ENCODE measurements around the gene ACER2.
"Not testable (repeated sequence)": the region's sequence is repeated elsewhere in the genome, so short reads cannot be mapped to it uniquely, and the experiment has no call there.

ACER2 gene

GRCh38 chr9:19408693-19409400 is at the start of gene ACER2:
Gene ACER2 (plus strand): TSS chr9:19409009. CDS start chr9:19409085, 76 bp downstream.
- DNase-seq (ENCODE audit: low read depth in 2 of 2) = peak; percentile 89 to 92

- no peak for DNase-seq (ENCODE audit: low read depth in 2 of 2)
Measured at GRCh38 chr9:19369107-19369506, 39.7 kb upstream of the ACER2 start.

- DNase-seq (ENCODE audit: low read depth in 2 of 2) = no peak
Measured at GRCh38 chr9:19371942-19372341, 36.9 kb upstream of the ACER2 start.

DNA sequence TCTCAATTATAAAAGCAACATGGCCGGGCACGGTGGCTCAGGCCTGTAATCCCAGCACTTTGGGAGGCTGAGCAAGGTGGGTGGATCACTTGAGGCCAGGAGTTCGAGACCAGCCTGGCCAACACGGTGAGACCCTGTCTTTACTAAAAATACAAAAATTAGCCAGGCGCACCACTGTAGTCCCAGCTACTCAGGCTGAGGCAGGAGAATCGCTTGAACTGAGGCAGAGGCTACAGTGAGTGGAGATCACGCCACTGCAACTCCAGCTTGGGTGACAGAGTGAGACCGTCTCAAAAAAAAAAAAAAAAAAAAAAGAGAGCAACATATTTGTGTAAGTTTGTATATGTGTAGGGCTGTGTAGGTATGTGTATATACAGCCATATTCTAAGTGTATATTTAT is 36.2 kb upstream of the ACER2 start:
- DNase-seq (ENCODE audit: low read depth in 2 of 2) = no peak

GRCh38 chr9:19373527-19373926 is 35.3 kb upstream of the ACER2 start:
- DNase-seq (ENCODE audit: low read depth in 2 of 2) = no peak

DNA sequence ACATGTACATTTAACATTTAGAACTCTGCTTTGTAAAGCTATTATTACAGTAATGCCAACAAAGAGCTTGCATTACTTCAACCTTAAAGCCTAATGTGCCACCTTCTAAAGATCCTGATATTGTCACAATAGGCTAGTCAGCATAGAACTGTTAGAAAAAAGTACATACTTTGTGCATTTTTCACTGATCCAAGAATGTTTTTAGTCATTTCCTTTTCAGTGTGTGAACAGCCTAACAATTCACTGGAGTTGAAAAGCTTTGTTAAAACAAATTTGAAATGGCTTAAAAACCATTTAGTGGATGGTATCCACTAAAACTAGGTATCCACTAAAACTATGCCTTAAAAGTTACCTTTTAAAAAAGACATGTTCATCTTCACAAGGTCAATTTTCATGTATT is 33.3 kb upstream of the ACER2 start:
- DNase-seq (ENCODE audit: low read depth in 2 of 2) = no peak

GRCh38 chr9:19376931-19377330 is 31.9 kb upstream of the ACER2 start:
- no peak for DNase-seq (ENCODE audit: low read depth in 2 of 2)

- no peak for DNase-seq (ENCODE audit: low read depth in 2 of 2)
Measured at GRCh38 chr9:19378164-19378563, 30.6 kb upstream of the ACER2 start.

- DNase-seq (ENCODE audit: low read depth in 2 of 2) = no peak
Measured at GRCh38 chr9:19378647-19379046, 30.2 kb upstream of the ACER2 start.

DNA sequence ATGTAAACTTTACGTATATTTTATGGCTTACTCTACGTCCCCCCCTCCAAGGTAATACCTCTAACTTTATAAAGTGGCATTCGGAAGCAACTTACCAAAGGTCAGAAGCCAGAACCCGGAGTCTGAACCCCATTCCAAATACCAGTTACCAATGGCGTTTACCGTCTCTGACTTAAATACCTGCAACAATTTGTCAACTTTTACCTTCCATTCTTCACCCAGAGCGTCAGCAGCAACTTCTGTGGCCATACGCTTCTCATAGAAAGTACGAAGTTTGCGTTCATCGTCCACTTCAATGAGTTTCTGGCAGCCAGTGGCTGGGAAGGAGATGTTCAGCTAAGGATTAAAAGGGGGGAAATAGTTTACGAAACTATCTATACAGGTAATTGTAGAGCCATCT is 29.5 kb upstream of the ACER2 start:
- no peak for DNase-seq (ENCODE audit: low read depth in 2 of 2)

DNA sequence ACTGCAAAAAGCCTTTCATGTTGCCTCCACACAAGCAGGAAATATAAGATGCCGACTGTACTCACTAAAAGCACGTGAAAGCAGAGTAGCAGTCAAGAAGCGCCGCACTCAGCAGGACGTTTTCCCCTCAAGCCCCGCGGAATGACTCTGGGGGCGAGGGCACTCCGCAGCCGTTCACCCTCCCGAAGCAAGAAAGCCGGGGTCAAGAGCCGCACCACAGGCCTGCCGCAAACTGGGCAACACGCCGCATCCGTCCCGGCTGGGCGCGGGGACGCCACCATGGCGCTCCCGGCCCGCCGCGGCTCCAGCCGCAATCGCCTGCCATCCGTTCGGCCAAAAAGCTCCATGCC is 29.1 kb upstream of the ACER2 start:
- DNase-seq (ENCODE audit: low read depth in 2 of 2) = no peak

- no peak for DNase-seq (ENCODE audit: low read depth in 2 of 2)
Measured at GRCh38 chr9:19380826-19381075, 28.1 kb upstream of the ACER2 start.

- no peak for DNase-seq (ENCODE audit: low read depth in 2 of 2)
Measured at GRCh38 chr9:19381656-19382055, 27.2 kb upstream of the ACER2 start.

GRCh38 chr9:19385212-19385611 is 23.6 kb upstream of the ACER2 start:
- not testable (repeated sequence) for DNase-seq (ENCODE audit: low read depth in 2 of 2)

DNA sequence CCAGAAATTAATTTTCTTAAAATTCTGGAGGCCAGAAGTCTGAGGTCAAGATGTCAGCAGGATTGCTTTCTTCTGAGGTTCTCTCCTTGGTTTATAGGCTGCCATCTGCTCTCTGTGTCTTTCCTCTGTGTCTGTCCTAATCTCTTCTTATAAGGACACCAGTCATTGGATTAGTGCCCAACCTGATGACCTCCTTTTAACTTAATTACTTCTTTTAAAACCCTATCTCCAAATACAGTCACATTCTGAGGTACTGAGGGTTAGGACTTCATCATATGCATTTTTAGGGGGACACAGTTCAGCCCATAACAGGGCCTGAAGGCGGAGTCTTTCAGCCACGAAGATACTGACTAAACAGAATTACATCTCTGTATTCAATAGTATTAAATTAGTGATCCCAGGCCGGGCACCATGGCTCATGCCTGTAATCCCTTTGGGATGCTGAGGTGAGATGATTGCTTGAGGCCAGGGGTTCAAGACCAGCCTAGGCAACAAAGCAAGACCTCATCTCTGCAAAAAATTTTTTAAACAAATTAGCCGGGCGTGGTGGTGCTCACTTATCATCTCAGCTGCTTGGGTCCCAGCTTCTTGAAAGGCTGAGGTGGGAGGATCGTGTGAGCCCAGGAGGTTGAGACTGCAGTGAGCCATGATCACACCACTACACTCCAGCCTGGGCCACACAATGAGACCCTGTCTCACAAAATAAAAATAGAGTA is 22.9 kb upstream of the ACER2 start:
- no peak for DNase-seq (ENCODE audit: low read depth in 2 of 2)

GRCh38 chr9:19386502-19387044 is 22.2 kb upstream of the ACER2 start:
- no peak for DNase-seq (ENCODE audit: low read depth in 2 of 2)

DNA sequence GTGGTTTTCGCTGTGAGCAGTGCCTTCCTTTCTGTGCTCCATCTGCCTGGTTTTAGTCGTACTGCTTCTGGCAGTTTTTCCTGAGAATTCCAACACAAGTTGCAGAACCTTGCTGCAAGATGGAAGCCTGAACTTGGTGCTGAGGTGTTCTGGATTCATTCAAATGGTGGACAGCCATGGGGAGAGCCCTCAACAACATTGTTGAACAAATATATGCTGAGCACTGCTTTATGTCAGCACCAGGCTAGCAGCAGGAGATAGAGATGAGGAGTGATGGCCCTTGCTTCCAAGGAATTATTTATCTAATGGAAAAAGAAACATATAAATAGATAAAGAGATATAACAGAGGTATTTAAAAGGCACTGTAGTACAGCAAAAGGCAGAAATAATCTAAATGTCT is 21.5 kb upstream of the ACER2 start:
- no peak for DNase-seq (ENCODE audit: low read depth in 2 of 2)

DNA sequence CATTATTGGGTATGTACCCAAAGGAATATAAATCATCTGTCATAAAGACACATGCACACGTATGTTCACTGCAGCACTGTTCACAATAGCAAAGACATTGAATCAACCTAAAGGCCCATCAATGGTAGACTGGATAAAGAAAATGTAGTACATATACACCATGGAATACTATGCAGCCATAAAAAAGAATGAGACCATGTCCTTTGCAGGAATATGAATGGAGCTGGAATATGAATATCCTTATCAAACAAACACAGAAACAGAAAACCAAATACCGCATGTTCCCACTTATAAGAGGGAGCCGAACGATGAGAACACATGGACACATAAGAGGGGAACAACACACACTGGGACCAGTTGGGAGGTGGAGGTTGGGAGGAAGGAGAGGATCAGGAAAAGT is 19.3 kb upstream of the ACER2 start:
- DNase-seq (ENCODE audit: low read depth in 2 of 2) = not testable (repeated sequence)

DNA sequence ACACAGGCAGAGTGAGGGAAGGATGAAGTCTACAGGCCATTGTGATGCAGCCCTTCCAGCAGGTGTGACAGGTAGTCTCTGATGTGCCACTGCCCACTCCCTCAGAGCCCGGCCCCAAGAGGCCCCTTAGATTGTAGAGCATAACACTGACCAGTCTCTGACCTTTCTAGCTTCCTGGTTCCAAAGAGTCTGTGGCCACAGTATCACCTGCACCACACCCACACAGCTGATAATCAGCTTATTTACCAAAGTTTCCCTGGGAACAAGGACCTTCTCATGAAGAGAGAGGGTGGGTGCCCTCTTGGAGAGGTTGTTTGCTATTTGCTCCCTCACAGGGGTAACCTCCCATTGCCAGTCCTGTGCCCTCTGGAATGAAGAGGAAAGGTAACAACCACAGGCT is 11.0 kb upstream of the ACER2 start:
- DNase-seq (ENCODE audit: low read depth in 2 of 2) = no peak

- not testable (repeated sequence) for DNase-seq (ENCODE audit: low read depth in 2 of 2)
Measured at GRCh38 chr9:19403231-19403630, 5.6 kb upstream of the ACER2 start.

DNA sequence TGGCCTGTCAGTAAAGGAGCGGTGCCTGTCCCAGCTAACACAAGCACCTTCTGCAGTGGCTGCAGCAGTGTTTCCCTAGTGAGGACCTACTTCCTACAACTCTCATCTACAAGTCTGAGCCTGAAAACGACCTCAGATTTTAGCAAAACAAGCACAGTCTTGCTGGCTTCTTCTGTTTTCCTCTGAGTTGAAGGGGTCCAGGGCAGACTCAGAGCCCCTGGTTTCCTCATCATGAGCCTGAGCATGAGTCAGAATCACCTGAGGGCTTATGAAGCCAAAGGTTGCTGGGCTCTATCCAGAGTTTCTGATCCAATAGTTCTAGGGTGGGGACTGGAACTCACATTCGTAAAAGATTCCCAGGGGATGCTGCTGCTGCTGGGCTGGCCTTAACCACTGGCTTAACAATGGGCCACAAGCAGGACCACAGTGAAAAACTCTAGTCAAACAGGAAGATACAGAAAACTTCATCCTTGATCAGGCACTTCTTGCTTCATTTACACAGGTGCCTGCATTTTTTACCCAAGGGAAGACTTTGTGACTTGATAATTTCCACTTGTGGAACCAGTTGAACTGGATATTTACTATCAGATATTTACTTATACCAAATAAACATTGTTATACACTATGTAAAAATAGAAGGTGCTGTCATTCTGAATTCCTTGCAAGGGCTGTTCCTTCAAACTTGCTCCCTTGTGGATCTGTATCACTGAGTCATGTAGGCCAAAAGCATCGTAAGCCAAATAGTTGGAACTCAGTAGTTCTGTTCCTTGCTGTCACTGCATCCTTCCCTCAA is 4.3 kb upstream of the ACER2 start:
- no peak for DNase-seq (ENCODE audit: low read depth in 2 of 2)

DNA sequence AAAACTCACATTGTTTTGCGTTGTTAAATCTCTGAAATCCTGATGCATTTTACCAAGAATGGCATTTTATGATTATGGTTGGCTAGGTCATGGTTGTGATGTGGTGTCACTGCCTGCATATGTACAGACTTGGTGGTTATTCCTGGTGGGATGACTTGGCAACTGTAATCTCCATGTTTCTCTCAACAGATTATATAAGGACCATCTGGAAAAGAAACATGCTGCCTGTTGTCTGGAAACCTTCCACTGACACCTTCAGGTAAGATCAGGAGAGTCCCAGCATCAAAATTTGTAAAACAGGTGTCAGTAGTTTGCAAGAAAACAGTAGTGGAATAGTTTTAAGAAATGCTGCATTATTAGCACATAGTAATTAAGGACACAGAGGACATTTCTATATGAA is 3.0 kb upstream of the ACER2 start:
- no peak for DNase-seq (ENCODE audit: low read depth in 2 of 2)

- no peak for DNase-seq (ENCODE audit: low read depth in 2 of 2)
Measured at GRCh38 chr9:19408316-19408692, 505 bp upstream of the ACER2 start.

Data from stimulated activated CD8-positive, alpha-beta memory T cell treated with anti-CD3 and anti-CD28 coated beads, Interleukin-15, amount 100 ng/mL, for 48 hours (primary cell).